GM10266 (cell line): ENCODE data around the gene P2RY8.

ENCODE experiments used
- DNase-seq: peaks from one replicate; pipeline ENCODE4 v3.0.0; 2012; ENCODE audit errors: extremely low spot score
- CTCF ChIP-seq: IDR thresholded peaks from 2 replicates; pipeline ENCODE4 v1.5.1; 2012; ENCODE audit warnings: mild to moderate bottlenecking, low read depth; ENCODE audit not compliant: control insufficient read depth, insufficient read depth; ENCODE audit errors: missing control alignments

The P2RY8 gene

GRCh38 chrX:1422135-1422465 is 114.9 kb downstream of the P2RY8 start:
- DNase-seq: no peak
- TF ChIP-seq CTCF: no peak

- no peak for DNase-seq
- no peak for TF ChIP-seq CTCF
Observed at GRCh38 chrX:1421433-1422134, 115.4 kb downstream of the P2RY8 start.

GRCh38 chrX:1420371-1420770 is 116.6 kb downstream of the P2RY8 start:
- no peak for TF ChIP-seq CTCF
- no peak for DNase-seq

GRCh38 chrX:1419545-1420355 is 117.2 kb downstream of the P2RY8 start:
- TF ChIP-seq CTCF: no peak
- no peak for DNase-seq

GRCh38 chrX:1418901-1419544 is 118.0 kb downstream of the P2RY8 start:
- no peak for TF ChIP-seq CTCF
- DNase-seq: no peak

- TF ChIP-seq CTCF: no peak
- DNase-seq: no peak
Observed at GRCh38 chrX:1417921-1418771, 118.8 kb downstream of the P2RY8 start.
